ENCODE data around the gene MINAR2.

Gene MINAR2

GRCh38 chr5:129773376-129773775 lies 25.5 kb downstream of the MINAR2 start:
- no peak for DNase-seq

GRCh38 chr5:129781594-129781993 lies 33.7 kb downstream of the MINAR2 start:
- DNase-seq, result no peak

- no peak for DNase-seq
Observed at GRCh38 chr5:129803403-129803802, 55.5 kb downstream of the MINAR2 start.

- no peak for DNase-seq
Observed at GRCh38 chr5:129804705-129805104, 56.8 kb downstream of the MINAR2 start.

- no peak for DNase-seq
Observed at GRCh38 chr5:129807162-129807814, 59.4 kb downstream of the MINAR2 start.
